ENCODE results near the gene PACRG.

Gene PACRG

DNA sequence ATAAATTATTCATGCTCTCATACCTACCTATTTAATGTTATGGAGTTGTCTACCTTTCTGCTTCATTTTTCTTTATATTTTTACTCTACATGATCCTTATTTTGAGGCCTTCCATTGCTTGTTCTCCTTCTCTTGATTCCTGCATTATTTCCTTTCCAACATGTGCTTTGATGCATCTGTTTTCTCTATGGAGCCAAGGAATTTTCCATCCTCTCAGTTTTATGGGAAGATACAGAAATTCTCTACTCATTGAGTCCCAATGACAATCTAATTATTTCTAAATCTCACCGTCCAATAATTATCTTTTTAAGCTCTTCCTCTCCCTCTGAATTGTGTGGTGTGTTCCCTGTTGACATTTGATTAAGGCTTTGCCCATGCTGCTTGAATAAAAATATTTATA, 136.0 kb downstream of the PACRG start:
- H3K4me3 ChIP-seq (ENCODE audit: low read length) = no peak overlapping the region
- TF ChIP-seq CTCF (IDR thresholded peaks at IDR 0.05; ENCODE audit: insufficient read depth, low read depth, low read length, missing control alignments) = no peak
- no peak for DNase-seq (ENCODE audit: low read depth)

- no peak for DNase-seq (ENCODE audit: low read depth)
- no peak for TF ChIP-seq CTCF (IDR thresholded peaks at IDR 0.05; ENCODE audit: insufficient read depth, low read depth, low read length, missing control alignments)
- no peak overlapping the region for H3K4me3 ChIP-seq (ENCODE audit: low read length)
Measured at GRCh38 chr6:162864911-162865310, 137.1 kb downstream of the PACRG start.

DNA sequence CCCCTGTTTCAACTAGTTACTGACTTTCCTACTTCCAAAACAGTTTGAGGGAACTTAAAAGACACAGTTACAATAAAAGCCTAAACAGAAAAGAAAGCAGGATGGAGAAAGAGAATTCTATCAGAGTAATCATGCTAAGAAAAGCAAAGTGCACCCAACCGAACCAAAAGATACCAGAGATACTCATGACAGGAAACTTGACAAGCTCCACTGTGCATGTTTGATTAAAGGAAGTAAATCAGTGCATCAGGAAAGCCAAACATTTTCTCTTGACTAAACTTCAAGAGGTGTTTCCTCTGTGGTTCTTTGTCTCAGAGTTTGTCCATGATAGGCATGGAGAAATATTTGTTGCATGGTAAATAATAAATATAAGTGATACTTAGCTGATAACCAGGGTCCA, 138.9 kb downstream of the PACRG start:
- DNase-seq (ENCODE audit: low read depth) = no peak
- H3K4me3 ChIP-seq (ENCODE audit: low read length) = no peak overlapping the region
- TF ChIP-seq CTCF (IDR thresholded peaks at IDR 0.05; ENCODE audit: insufficient read depth, low read depth, low read length, missing control alignments) = no peak

GRCh38 chr6:162868397-162868796, 140.6 kb downstream of the PACRG start:
- DNase-seq (ENCODE audit: low read depth) = no peak

DNA sequence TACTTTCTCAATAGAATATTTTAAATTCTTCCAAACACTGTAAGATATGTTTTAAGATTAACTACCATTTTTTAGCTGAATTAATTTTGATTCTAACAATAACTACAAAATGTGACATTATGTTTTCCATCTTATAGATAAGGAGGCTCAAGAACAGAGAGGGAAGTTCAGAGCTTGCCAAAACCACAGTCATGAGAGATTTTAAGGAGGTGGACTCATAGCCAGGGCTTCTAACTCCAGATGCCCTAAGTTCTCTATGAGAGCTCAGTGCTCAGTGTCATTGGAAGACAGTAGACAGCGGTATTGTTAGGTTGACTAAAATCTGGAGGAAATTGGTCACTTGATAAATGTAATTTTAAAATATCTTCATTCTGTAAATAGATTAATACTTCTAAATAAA, 144.2 kb downstream of the PACRG start:
- no peak overlapping the region for H3K4me3 ChIP-seq (ENCODE audit: low read length)
- DNase-seq (ENCODE audit: low read depth) = no peak
- no peak for TF ChIP-seq CTCF (IDR thresholded peaks at IDR 0.05; ENCODE audit: insufficient read depth, low read depth, low read length, missing control alignments)

More at GRCh38 chr6:162868397-162868796, 140.6 kb downstream of the PACRG start:
- no peak overlapping the region for H3K4me3 ChIP-seq (ENCODE audit: low read length)
- TF ChIP-seq CTCF (IDR thresholded peaks at IDR 0.05; ENCODE audit: insufficient read depth, low read depth, low read length, missing control alignments) = no peak

GRCh38 chr6:162873537-162873936, 145.8 kb downstream of the PACRG start:
- TF ChIP-seq CTCF (IDR thresholded peaks at IDR 0.05; ENCODE audit: insufficient read depth, low read depth, low read length, missing control alignments) = no peak
- no peak for DNase-seq (ENCODE audit: low read depth)
- no peak overlapping the region for H3K4me3 ChIP-seq (ENCODE audit: low read length)

GRCh38 chr6:162875070-162875469, 147.3 kb downstream of the PACRG start:
- H3K4me3 ChIP-seq (ENCODE audit: low read length) = no peak overlapping the region
- no peak for TF ChIP-seq CTCF (IDR thresholded peaks at IDR 0.05; ENCODE audit: insufficient read depth, low read depth, low read length, missing control alignments)
- DNase-seq (ENCODE audit: low read depth) = no peak
